GM18517 (cell line): ENCODE measurements around the gene KLHDC3.
"Not testable (repeated sequence)": the region's sequence is repeated elsewhere in the genome, so short reads cannot be mapped to it uniquely, and the experiment has no call there.

ENCODE experiments used
- ATAC-seq: cut with Tn5 transposase; IDR thresholded peaks from one replicate; pipeline ENCODE4 v1.9.1; 2021; ENCODE audit warnings: mild to moderate bottlenecking, moderate library complexity; ENCODE audit not compliant: unreplicated experiment

The KLHDC3 gene

DNA sequence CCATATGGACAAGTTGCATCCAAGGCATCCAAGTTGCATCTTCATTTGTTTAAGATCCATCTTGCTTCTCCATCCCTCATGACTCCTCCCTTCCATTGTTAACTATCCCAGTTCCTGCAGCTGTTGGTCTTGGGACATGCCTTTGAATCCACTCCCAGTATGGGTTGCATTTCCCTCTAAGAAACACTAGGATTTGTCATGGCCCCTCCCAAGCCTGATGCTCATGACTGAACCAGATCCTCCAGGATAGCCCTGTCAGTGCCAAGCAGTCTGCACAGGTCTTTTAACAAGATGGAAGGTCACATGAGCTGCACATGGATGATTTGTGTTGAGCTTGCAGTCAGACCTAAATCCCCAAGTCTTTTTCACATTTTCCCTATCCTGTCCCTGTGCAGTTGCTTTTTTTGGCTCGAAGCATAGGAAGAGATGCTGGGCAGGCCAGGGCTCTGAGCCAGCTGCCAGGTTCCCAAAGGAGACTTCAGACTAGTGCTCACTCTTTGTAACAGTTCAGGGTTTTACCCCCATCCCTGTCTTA, 25.5 kb upstream of the KLHDC3 start:
- no peak for ATAC-seq

GRCh38 chr6:42989923-42990322, 24.1 kb upstream of the KLHDC3 start:
- no peak for ATAC-seq

GRCh38 chr6:42993445-42993844, 20.6 kb upstream of the KLHDC3 start:
- ATAC-seq: no peak

DNA sequence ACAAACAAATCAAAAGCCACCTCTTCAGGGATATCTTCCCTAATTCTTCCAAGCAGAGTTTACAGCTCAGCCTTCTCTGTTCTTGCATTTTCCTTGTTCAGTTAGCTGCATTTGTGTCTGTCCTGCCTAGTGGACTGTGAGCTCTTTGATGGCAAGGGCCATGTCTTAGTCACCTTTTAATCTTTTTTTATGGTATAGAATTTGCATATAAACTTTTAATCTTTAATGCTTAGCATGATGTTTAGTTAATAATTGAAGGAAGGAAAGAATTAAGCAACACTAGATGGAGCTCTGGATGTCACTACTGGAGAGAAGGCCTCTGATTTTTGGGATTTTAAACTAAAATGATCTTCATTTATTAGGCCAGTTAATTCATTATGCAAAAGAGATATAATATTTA, 17.5 kb upstream of the KLHDC3 start:
- ATAC-seq: no peak

- ATAC-seq: not testable (repeated sequence)
These were observed 15.8 kb upstream of the KLHDC3 start for GRCh38 chr6:42998205-42998604.

DNA sequence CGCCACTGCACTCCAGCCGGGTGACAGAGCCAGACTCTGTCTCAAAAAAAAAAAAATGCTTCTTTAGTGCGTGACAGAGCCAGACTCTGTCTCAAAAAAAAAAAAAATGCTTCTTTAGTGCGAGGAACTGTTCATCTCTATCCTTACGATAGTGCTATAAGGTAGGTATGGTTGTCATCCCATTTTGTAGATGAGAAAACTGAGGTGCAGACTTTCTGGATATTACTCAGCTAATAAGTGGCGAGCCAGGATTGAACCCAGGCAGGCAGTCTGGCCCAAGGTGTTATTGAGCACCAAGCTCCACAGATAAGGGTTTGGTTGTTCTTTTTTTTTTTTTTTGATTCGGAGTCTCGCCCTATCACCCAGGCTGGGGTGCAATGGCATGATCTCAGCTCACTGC, 12.2 kb upstream of the KLHDC3 start:
- no peak for ATAC-seq

DNA sequence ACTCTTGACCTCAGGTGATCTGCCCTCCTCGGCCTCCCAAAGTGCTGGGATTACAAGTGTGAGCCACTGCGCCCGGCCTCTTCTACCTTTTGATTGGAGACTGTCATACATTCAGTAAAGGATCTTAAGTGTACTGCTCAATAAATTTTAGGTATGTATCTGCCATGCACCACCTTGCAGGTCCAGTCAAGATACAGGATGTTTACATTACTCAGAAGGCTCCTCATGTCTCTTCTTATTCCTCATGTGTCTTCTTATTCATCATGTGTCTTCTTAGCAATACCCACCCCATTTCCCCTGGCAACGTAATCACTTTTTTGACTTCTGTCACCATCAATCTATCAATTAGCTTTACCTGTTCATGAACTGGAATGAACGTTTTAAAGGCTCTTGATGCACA, 8.2 kb upstream of the KLHDC3 start:
- no peak for ATAC-seq

GRCh38 chr6:43006251-43006650, 7.8 kb upstream of the KLHDC3 start:
- no peak for ATAC-seq

- no peak for ATAC-seq
These were observed 6.9 kb upstream of the KLHDC3 start for GRCh38 chr6:43007126-43007525.

DNA sequence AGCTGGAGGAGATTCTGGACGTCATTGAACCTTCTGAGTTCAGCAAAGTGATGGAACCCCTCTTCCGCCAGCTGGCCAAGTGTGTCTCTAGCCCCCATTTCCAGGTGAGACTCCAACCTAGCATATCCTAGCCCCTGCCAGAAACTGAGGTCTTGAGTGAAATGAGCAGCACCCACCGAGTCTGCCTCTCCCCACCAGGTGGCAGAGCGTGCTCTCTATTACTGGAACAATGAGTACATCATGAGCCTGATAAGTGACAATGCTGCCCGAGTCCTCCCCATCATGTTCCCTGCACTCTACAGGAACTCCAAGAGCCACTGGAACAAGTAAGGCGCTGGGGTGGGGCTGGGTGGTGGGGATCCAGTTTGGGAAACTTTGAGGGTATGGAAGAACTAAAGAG, 4.9 kb upstream of the KLHDC3 start:
- no peak for ATAC-seq

GRCh38 chr6:43011207-43011606, 2.8 kb upstream of the KLHDC3 start:
- no peak for ATAC-seq

DNA sequence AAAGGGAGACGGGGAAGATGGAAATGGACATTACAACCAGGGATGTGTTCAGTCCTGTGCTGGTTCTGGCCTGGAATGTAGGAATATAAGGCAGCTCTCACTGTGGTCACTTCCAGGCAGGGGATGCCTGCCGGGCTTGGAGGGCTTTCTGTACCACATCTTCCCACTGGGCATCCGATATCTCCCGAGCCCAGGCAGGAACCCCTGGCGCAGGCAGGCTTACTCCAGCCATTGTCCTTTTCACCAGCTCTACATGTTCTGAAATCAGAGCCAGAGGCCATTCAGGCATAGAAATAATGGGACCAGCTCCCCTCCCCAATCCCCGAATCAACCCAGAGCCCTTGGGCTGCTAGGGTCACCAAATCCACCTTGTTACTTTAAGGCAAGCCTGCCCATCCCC, 1.7 kb upstream of the KLHDC3 start:
- ATAC-seq: no peak

GRCh38 chr6:43013097-43013842, 779 bp upstream of the KLHDC3 start:
- ATAC-seq: peak; percentile 2

- no peak for ATAC-seq
These were observed 423 bp downstream of the KLHDC3 start for GRCh38 chr6:43014434-43014909.

DNA sequence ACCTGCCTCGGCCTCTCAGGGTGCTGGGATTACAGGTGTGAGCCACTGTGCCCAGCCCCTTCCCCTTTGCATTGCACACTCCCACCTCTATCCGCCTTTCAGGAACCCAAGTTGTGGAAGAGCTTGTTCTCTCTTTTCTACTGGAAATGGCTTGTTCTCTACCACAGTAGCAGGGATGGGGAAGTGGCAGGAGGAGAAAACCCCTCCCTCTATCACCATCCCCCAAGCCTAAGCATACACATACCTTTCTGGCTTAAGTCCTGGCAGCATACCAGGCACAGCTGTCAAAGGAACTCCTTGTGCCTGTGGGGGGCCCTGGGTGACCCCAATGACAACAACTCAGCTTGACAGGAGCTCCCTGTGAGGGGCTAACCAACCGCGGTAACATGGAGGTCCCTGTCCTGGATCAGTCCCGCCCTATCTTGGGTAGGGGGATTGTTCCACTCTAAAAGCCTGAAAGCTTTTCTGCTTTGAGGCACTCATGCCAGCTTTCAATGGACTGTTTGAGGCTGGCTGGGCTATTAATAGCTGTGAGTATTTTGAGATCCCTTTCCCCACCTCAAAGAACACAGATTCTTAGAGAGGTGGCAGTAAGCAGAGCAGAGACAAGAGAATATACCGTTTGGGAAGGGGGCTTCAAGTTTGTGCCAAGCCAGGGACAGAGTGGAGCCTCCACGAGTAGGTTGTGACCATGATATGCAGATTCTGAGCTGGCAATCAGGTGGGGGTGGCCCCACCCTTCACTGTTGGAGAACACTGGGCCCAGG, 2.3 kb downstream of the KLHDC3 start:
- no peak for ATAC-seq

- ATAC-seq: no peak
These were observed 2.9 kb downstream of the KLHDC3 start for GRCh38 chr6:43016943-43017334.

- no peak for ATAC-seq
These were observed 5.1 kb downstream of the KLHDC3 start for GRCh38 chr6:43019152-43019551.

DNA sequence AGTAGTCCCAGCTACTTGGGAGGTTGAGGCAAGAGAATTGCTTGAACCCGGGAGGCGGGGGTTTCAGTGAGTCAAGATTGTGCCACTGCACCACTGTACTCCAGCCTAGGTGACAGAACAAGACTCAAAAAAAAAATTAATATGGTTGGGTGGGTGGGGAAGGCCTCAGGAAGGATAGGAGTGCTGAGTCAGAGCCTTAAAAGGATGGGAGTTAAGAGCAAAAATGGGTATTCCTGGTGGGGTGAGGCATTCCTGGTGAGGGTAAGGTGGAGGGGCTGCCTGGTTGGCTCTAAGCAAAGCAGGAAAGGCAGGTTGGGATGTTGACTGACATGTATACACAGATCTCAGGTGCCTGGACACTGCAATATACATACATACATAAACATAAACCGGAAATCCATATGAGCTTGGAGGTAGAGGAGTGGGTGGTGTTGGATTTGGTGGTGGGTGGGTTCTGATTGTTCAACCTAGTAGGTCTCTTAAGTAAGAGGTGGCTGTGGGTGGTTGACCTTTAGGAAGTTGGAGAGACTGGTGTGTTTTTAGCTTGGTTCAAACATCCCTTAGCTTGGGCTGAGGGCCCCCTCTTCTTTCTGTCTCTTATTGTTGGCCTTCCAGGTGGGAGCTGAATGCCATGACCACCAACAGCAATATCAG, 6.1 kb downstream of the KLHDC3 start:
- no peak for ATAC-seq

- ATAC-seq: no peak
These were observed 6.8 kb downstream of the KLHDC3 start for GRCh38 chr6:43020847-43021246.

- peak; percentile 58 for ATAC-seq
These were observed 7.4 kb downstream of the KLHDC3 start, which contains the start of gene RRP36 for GRCh38 chr6:43021270-43022047. RRP36 (plus strand) TSS chr6:43021623; CDS start chr6:43021655, 32 bp downstream.

GRCh38 chr6:43024436-43024835, 10.4 kb downstream of the KLHDC3 start:
- ATAC-seq: no peak
